HG03039 (cell line): ENCODE results near the gene MTRF1L.

ENCODE experiments used
- ATAC-seq: cut with Tn5 transposase; IDR thresholded peaks from one replicate; pipeline ENCODE4 v1.9.1; 2021; ENCODE audit warnings: mild to moderate bottlenecking, moderate library complexity; ENCODE audit not compliant: unreplicated experiment

MTRF1L gene

GRCh38 chr6:153002613-153003365 is at the start of gene MTRF1L:
TSS of gene MTRF1L (minus strand) at chr6:153002709. CDS start at chr6:153002685, 24 bp downstream.
- peak; percentile 96 for ATAC-seq

GRCh38 chr6:153051801-153052200 is 49.3 kb upstream of the MTRF1L start:
- no peak for ATAC-seq

GRCh38 chr6:153048631-153049030 is 46.1 kb upstream of the MTRF1L start:
- ATAC-seq = no peak

GRCh38 chr6:153047386-153047785 is 44.9 kb upstream of the MTRF1L start:
- ATAC-seq = no peak

GRCh38 chr6:153045271-153045670 is 42.8 kb upstream of the MTRF1L start:
- ATAC-seq = no peak

- no peak for ATAC-seq
These were observed 41.8 kb upstream of the MTRF1L start for GRCh38 chr6:153044295-153044694.

GRCh38 chr6:153043719-153044118 is 41.2 kb upstream of the MTRF1L start:
- ATAC-seq = no peak

- no peak for ATAC-seq
These were observed 36.0 kb upstream of the MTRF1L start for GRCh38 chr6:153038378-153039057.

GRCh38 chr6:153034139-153034538 is 31.6 kb upstream of the MTRF1L start:
- ATAC-seq = no peak

GRCh38 chr6:153032255-153032882 is 29.9 kb upstream of the MTRF1L start:
- no peak for ATAC-seq

- ATAC-seq = no peak
These were observed 28.9 kb upstream of the MTRF1L start for GRCh38 chr6:153031335-153031955.

GRCh38 chr6:153028963-153029362 is 26.5 kb upstream of the MTRF1L start:
- no peak for ATAC-seq

GRCh38 chr6:153028286-153028685 is 25.8 kb upstream of the MTRF1L start:
- ATAC-seq = no peak

- ATAC-seq = no peak
These were observed 25.0 kb upstream of the MTRF1L start for GRCh38 chr6:153027480-153027879.

GRCh38 chr6:153024709-153025017 is 22.2 kb upstream of the MTRF1L start:
- peak; percentile 3 for ATAC-seq

GRCh38 chr6:153023977-153024708 is 21.6 kb upstream of the MTRF1L start:
- ATAC-seq = peak; percentile 99

GRCh38 chr6:153018355-153018754 is 15.8 kb upstream of the MTRF1L start:
- ATAC-seq = no peak

- ATAC-seq = no peak
These were observed 14.3 kb upstream of the MTRF1L start for GRCh38 chr6:153016846-153017245.

GRCh38 chr6:153015094-153015640 is 12.7 kb upstream of the MTRF1L start:
- no peak for ATAC-seq

GRCh38 chr6:153013438-153013837 is 10.9 kb upstream of the MTRF1L start:
- ATAC-seq = no peak

- ATAC-seq = no peak
These were observed 10.3 kb upstream of the MTRF1L start for GRCh38 chr6:153012856-153013255.
